CD4-positive, alpha-beta memory T cell (primary cell): Measurements from ENCODE around the gene ARSD. TPM values are rescaled to one million over a fixed set of nuclear protein-coding genes. Genes with fewer than 3 reads are reported as not detected.
"Not testable (repeated sequence)": the region's sequence is repeated elsewhere in the genome, so short reads cannot be mapped to it uniquely, and the experiment has no call there.

Experiments
- CTCF ChIA-PET: fragments of 350-600 bp; sonication (Branson Sonifier 250); formaldehyde crosslinking; loops from one replicate; lab custom pipeline; 2021; ENCODE audit warnings: inconsistent platforms; ENCODE audit not compliant: partially characterized antibody; lab: Charles Lee
- POLR2A ChIA-PET: fragments of 350-600 bp; sonication (Branson Sonifier 250); formaldehyde crosslinking; loops from one replicate; lab custom pipeline; 2021; ENCODE audit not compliant: partially characterized antibody; lab: Charles Lee
- DNase-seq, 5 donors: peaks; one replicate each; pipeline versions ENCODE4 v3.0.0 to v3.0.0-alpha.2; 2020 to 2022; ENCODE audit warnings: mixed read lengths in 1 of 5
- H3K27ac ChIP-seq: one replicate; pipeline ENCODE4 v1.7.0; 2013; ENCODE audit warnings: low read depth, low read length
- H3K27me3 ChIP-seq: 2 replicates; pipeline ENCODE4 v1.7.0; 2013; ENCODE audit warnings: mild to moderate bottlenecking, low read length, moderate library complexity; ENCODE audit not compliant: insufficient read depth
- H3K36me3 ChIP-seq: 2 replicates; pipeline ENCODE4 v1.7.0; 2013; ENCODE audit warnings: mild to moderate bottlenecking, low read length, moderate library complexity; ENCODE audit not compliant: insufficient read depth
- H3K4me1 ChIP-seq: 2 replicates; pipeline ENCODE4 v1.7.0; 2013; ENCODE audit warnings: mild to moderate bottlenecking, low read length, moderate library complexity; ENCODE audit not compliant: insufficient read depth
- H3K4me3 ChIP-seq, 2 donors: one replicate each; pipeline ENCODE4 v1.7.0; 2013; ENCODE audit warnings: low read length in 2 of 2, mild to moderate bottlenecking in 1 of 2
- H3K9me3 ChIP-seq, 2 donors: one replicate each; pipeline ENCODE4 v1.7.0; 2013; ENCODE audit warnings: low read length in 2 of 2, control low read depth in 1 of 2; ENCODE audit not compliant: control insufficient read depth in 1 of 2
- H3K27ac Mint-ChIP-seq, 7 donors: one replicate each; pipeline ENCODE4 v1.8.0; 2020 to 2021; ENCODE audit warnings: mixed read lengths in 7 of 7, mild to moderate bottlenecking in 6 of 7, inconsistent platforms in 3 of 7, moderate library complexity in 3 of 7
- H3K27me3 Mint-ChIP-seq, 2 donors: one replicate each; pipeline ENCODE4 v1.8.0; 2020 to 2021; ENCODE audit warnings: mixed read lengths in 2 of 2
- H3K36me3 Mint-ChIP-seq, 2 donors: one replicate each; pipeline ENCODE4 v1.8.0; 2020 to 2021; ENCODE audit warnings: mixed read lengths in 2 of 2, inconsistent platforms in 1 of 2, mild to moderate bottlenecking in 1 of 2
- H3K4me1 Mint-ChIP-seq, 4 donors: one replicate each; pipeline ENCODE4 v1.8.0; 2020 to 2021; ENCODE audit warnings: mixed read lengths in 4 of 4, mild to moderate bottlenecking in 1 of 4
- H3K4me3 Mint-ChIP-seq, 8 donors: one replicate each; pipeline ENCODE4 v1.8.0; 2020 to 2021; ENCODE audit warnings: mixed read lengths in 8 of 8, mild to moderate bottlenecking in 7 of 8, moderate library complexity in 6 of 8, inconsistent platforms in 3 of 8
- H3K9me3 Mint-ChIP-seq, 8 donors: one replicate each; pipeline ENCODE4 v1.8.0; 2020 to 2021; ENCODE audit warnings: mixed read lengths in 8 of 8, mild to moderate bottlenecking in 5 of 8, inconsistent platforms in 3 of 8, moderate library complexity in 1 of 8
- intact Hi-C: fragments of 100-400 bp; cut with micrococcal nuclease; formaldehyde crosslinking; loops from one replicate; pipeline ENCODE4 v1.15.1; 2023
- polyA plus RNA-seq, 2 donors: library from polyadenylated mRNA; unstranded; fragments of 300-500 nt; fragmentation: Illumina TruSeq; gene quantifications; one replicate each; pipeline ENCODE4 v1.2.3, GENCODE V29; 2021
- total RNA-seq, 2 experiments: library from RNA; stranded (reverse); gene quantifications; one replicate each; pipeline ENCODE4 v1.2.3, GENCODE V29; 2021

ARSD gene
- total and polyA plus RNA-seq, 4 experiments from 2014 or later = 0.97 to 3.2 (median 2.3) TPM

- Histone ChIP-seq H3K4me1 (no peaks in the 10 kb centered on the region), H3K4me3 (no peak overlapping the region), H3K27me3 (no peaks in the 10 kb centered on the region), H3K36me3 (no peaks in the 10 kb centered on the region), H3K9me3 (no peaks in the 10 kb centered on the region), H3K27ac (no peak overlapping the region)
- intact Hi-C loops = no loop called here
- ChIA-PET CTCF (no interaction called here), POLR2A (no interaction called here)
- Mint-ChIP-seq H3K4me3 (no peak overlapping the region), H3K27me3 (no peaks in the 10 kb centered on the region), H3K9me3 (no peaks in the 10 kb centered on the region), H3K27ac (no peak overlapping the region), H3K4me1 (no peaks in the 10 kb centered on the region), H3K36me3 (no peaks in the 10 kb centered on the region)
- DNase-seq = no peak
These were observed 26.7 kb upstream of the ARSD start for GRCh38 chrX:2955838-2956237.

GRCh38 chrX:2955281-2955680, 26.1 kb upstream of the ARSD start:
- no peak overlapping the region for H3K27ac ChIP-seq
- H3K36me3 ChIP-seq = no peaks in the 10 kb centered on the region
- POLR2A ChIA-PET = no interaction called here
- CTCF ChIA-PET = no interaction called here
- H3K4me1 ChIP-seq = no peaks in the 10 kb centered on the region
- Mint-ChIP-seq H3K9me3 (no peaks in the 10 kb centered on the region), H3K36me3 (no peaks in the 10 kb centered on the region), H3K4me1 (no peaks in the 10 kb centered on the region), H3K4me3 (no peak overlapping the region), H3K27me3 (no peaks in the 10 kb centered on the region), H3K27ac (no peak overlapping the region)
- no peak for DNase-seq
- intact Hi-C loops = no loop called here
- no peaks in the 10 kb centered on the region for H3K27me3 ChIP-seq
- no peak overlapping the region for H3K4me3 ChIP-seq
- H3K9me3 ChIP-seq = no peaks in the 10 kb centered on the region

GRCh38 chrX:2954541-2954940, 25.4 kb upstream of the ARSD start:
- Histone ChIP-seq H3K27ac (no peak overlapping the region), H3K9me3 (no peaks in the 10 kb centered on the region), H3K27me3 (no peaks in the 10 kb centered on the region), H3K4me3 (no peak overlapping the region), H3K36me3 (no peaks in the 10 kb centered on the region), H3K4me1 (no peaks in the 10 kb centered on the region)
- H3K27ac Mint-ChIP-seq = no peak overlapping the region
- H3K4me1 Mint-ChIP-seq = no peaks in the 10 kb centered on the region
- CTCF ChIA-PET = no interaction called here
- POLR2A ChIA-PET = no interaction called here
- no peak for DNase-seq
- no peak overlapping the region for H3K4me3 Mint-ChIP-seq
- no peaks in the 10 kb centered on the region for H3K9me3 Mint-ChIP-seq
- intact Hi-C loops = no loop called here
- no peaks in the 10 kb centered on the region for H3K27me3 Mint-ChIP-seq
- no peaks in the 10 kb centered on the region for H3K36me3 Mint-ChIP-seq

- H3K36me3 ChIP-seq, POLR2A ChIA-PET, H3K9me3 Mint-ChIP-seq, H3K4me1 ChIP-seq, H3K27ac ChIP-seq, DNase-seq, H3K4me3 Mint-ChIP-seq, H3K36me3 Mint-ChIP-seq, CTCF ChIA-PET, H3K27me3 ChIP-seq, H3K4me3 ChIP-seq, H3K9me3 ChIP-seq, H3K4me1 Mint-ChIP-seq, intact Hi-C loops, H3K27me3 Mint-ChIP-seq, H3K27ac Mint-ChIP-seq: not testable (repeated sequence)
These were observed 8.8 kb upstream of the ARSD start for GRCh38 chrX:2937942-2938341.

GRCh38 chrX:2934715-2935710, 5.9 kb upstream of the ARSD start:
- Histone ChIP-seq H3K27me3 (no peaks in the 10 kb centered on the region), H3K9me3 (no peaks in the 10 kb centered on the region), H3K27ac (no peak overlapping the region), H3K36me3 (no peaks in the 10 kb centered on the region), H3K4me3 (no peak overlapping the region), H3K4me1 (no peaks in the 10 kb centered on the region)
- DNase-seq = no peak
- no peak overlapping the region for H3K27ac Mint-ChIP-seq
- H3K4me1 Mint-ChIP-seq = peaks cover 0 to 5% (median 2%) of the 10 kb centered on the region in 4 donors
- intact Hi-C loops = no loop called here
- peaks cover 0 to 14% (median 3%) of the 10 kb centered on the region in 8 donors for H3K9me3 Mint-ChIP-seq
- ChIA-PET POLR2A (no interaction called here), CTCF (no interaction called here)
- H3K4me3 Mint-ChIP-seq = no peak overlapping the region
- H3K27me3 Mint-ChIP-seq = peaks cover 1 to 2% of the 10 kb centered on the region in 2 donors
- H3K36me3 Mint-ChIP-seq = no peaks in the 10 kb centered on the region

GRCh38 chrX:2933125-2933900, 4.2 kb upstream of the ARSD start:
- Mint-ChIP-seq H3K9me3 (peaks cover 0 to 14% (median 3%) of the 10 kb centered on the region in 8 donors), H3K4me3 (no peak overlapping the region), H3K4me1 (peaks cover 0 to 5% (median 2%) of the 10 kb centered on the region in 4 donors), H3K27me3 (peaks cover 1 to 2% of the 10 kb centered on the region in 2 donors), H3K27ac (no peak overlapping the region), H3K36me3 (no peaks in the 10 kb centered on the region)
- Histone ChIP-seq H3K4me1 (no peaks in the 10 kb centered on the region), H3K36me3 (no peaks in the 10 kb centered on the region), H3K9me3 (no peaks in the 10 kb centered on the region), H3K27ac (no peak overlapping the region), H3K27me3 (no peaks in the 10 kb centered on the region), H3K4me3 (no peak overlapping the region)
- intact Hi-C loops = no loop called here
- DNase-seq = no peak
- ChIA-PET CTCF (no interaction called here), POLR2A (no interaction called here)

GRCh38 chrX:2931612-2932011, 2.5 kb upstream of the ARSD start:
- DNase-seq = no peak
- H3K4me3 Mint-ChIP-seq = no peak overlapping the region
- peaks cover 0 to 16% (median 4%) of the 10 kb centered on the region in 8 donors for H3K9me3 Mint-ChIP-seq
- Histone ChIP-seq H3K9me3 (no peaks in the 10 kb centered on the region), H3K27ac (no peak overlapping the region), H3K36me3 (no peaks in the 10 kb centered on the region), H3K4me3 (no peak overlapping the region), H3K4me1 (no peaks in the 10 kb centered on the region), H3K27me3 (no peaks in the 10 kb centered on the region)
- peak overlapping the region in 1 of 7 donors; percentile 41 for H3K27ac Mint-ChIP-seq
- peaks cover 1 to 2% of the 10 kb centered on the region in 2 donors for H3K27me3 Mint-ChIP-seq
- POLR2A ChIA-PET = no interaction called here
- H3K4me1 Mint-ChIP-seq = peaks cover 0 to 5% (median 2%) of the 10 kb centered on the region in 4 donors
- intact Hi-C loops = no loop called here
- no peaks in the 10 kb centered on the region for H3K36me3 Mint-ChIP-seq
- CTCF ChIA-PET = no interaction called here
